Esophagus (tissue), 2 donors: ENCODE data around the gene LNX1. TPM values are rescaled to one million over a fixed set of nuclear protein-coding genes. Genes with fewer than 3 reads are reported as not detected.

Source experiments
- H3K27ac ChIP-seq, 2 donors: one replicate each; pipeline ENCODE4 v1.5.1; 2013; ENCODE audit warnings: low read depth in 2 of 2, mild to moderate bottlenecking in 2 of 2, inconsistent platforms in 1 of 2, low read length in 1 of 2, moderate library complexity in 1 of 2
- H3K27me3 ChIP-seq, 2 donors: one replicate each; pipeline ENCODE4 v1.6.1; 2013; ENCODE audit warnings: low read length in 2 of 2, control low read depth in 1 of 2, mild to moderate bottlenecking in 1 of 2; ENCODE audit not compliant: insufficient read depth in 2 of 2, control insufficient read depth in 1 of 2
- H3K36me3 ChIP-seq, 2 donors: one replicate each; pipeline ENCODE4 v1.6.1; 2013; ENCODE audit warnings: low read length in 1 of 2; ENCODE audit not compliant: control insufficient read depth in 2 of 2, insufficient read depth in 2 of 2
- H3K4me1 ChIP-seq, 2 donors: one replicate each; pipeline ENCODE4 v1.6.1; 2013; ENCODE audit warnings: low read length in 1 of 2; ENCODE audit not compliant: control insufficient read depth in 2 of 2, insufficient read depth in 2 of 2
- H3K4me3 ChIP-seq, 2 donors: one replicate each; pipeline ENCODE4 v1.5.1; 2013; ENCODE audit warnings: low read length in 2 of 2, mild to moderate bottlenecking in 2 of 2, low read depth in 1 of 2, moderate library complexity in 1 of 2
- H3K9me3 ChIP-seq, 2 donors: one replicate each; pipeline ENCODE4 v1.6.1; 2013; ENCODE audit warnings: mild to moderate bottlenecking in 2 of 2, low read depth in 1 of 2, low read length in 1 of 2, moderate library complexity in 1 of 2; ENCODE audit not compliant: control insufficient read depth in 2 of 2, insufficient read depth in 1 of 2
- WGBS, 2 donors: extraction: QIAGEN DNeasy Blood & Tissue Kit; methylation state at CpG; one replicate each; pipeline ENCODE4 v1.1.7; 2013; 5-methylcytosine and 5-hydroxymethylcytosine counted together
- polyA plus RNA-seq, 2 donors: library from polyadenylated mRNA; stranded (reverse); fragments of 200-250 nt; gene quantifications; one replicate each; pipeline ENCODE4 v1.2.3, GENCODE V29; 2013
- donor health status: healthy with polysubstance abuse.
- donor health status: Bipolar disorder and iron deficiency.

LNX1 gene
- polyA plus RNA-seq, 2 donors = 16.8 to 44.2 TPM

DNA sequence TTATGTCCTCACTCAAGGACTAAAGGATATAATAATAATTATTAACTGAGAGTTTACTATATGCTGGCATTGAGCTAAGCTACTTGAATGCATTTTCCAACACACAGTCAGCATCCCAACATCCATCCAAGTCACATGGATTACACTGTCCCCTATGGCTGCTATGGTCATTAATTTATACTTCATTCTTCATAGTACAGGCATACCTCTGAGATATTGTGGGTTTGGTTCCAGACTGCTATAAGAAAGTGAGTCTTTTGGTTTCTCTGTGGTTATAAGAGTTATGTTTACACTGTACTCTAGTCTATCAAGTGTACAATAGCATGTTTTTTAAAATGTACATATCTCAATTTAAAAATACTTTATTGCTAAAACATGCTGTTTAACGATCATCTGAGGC is 89.2 kb downstream of the LNX1 start:
- Histone ChIP-seq H3K9me3 (no peaks in the 10 kb centered on the region), H3K36me3 (no peaks in the 10 kb centered on the region), H3K27ac (no peak overlapping the region), H3K4me1 (no peaks in the 10 kb centered on the region), H3K4me3 (no peak overlapping the region), H3K27me3 (no peaks in the 10 kb centered on the region)
- WGBS, 2 donors = 88 to 89% methylated on average over 1 of the region's 1 CpG

DNA sequence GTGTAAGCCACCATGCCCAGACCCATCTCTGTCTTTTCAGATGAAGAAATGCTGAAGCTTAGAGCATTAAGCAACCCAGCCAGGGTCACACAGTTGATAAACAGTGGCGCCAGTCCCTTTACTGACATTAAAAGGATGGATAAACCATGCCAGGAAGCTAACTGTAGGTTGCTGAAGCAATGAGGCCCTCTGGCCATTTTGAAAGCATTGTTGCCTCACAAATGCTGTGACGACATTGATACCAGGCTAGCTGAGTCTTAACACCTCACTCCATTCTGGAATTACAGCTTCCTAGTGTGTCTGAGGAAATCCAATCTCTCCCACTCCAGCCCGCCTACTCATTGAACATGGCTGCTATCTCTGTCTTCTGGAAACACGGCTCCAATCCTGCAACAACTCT is 89.7 kb downstream of the LNX1 start:
- WGBS, 2 donors = 90 to 94% methylated on average over 4 of the region's 4 CpGs
- Histone ChIP-seq H3K4me3 (no peak overlapping the region), H3K9me3 (no peaks in the 10 kb centered on the region), H3K36me3 (no peaks in the 10 kb centered on the region), H3K27ac (no peak overlapping the region), H3K4me1 (no peaks in the 10 kb centered on the region), H3K27me3 (no peaks in the 10 kb centered on the region)

DNA sequence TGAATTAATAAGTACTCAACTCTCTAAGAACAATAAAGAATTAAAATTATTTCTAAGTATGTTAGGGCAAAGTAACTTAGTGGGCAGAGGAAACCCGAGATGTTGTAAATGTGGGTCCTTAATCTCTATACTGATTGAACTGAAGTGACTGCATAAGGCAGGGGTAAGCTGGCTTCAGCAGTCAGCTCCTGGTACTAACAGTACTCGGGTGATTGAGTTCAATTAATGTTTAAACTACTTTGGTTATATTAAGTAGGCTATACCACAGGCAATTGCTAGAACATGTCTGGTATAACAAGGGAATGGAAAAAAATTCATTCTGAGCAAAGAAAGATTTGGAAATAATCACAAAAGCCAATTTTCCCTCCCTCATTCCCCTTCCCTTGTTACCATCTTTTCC is 90.7 kb downstream of the LNX1 start:
- WGBS, 2 donors = 90 to 94% methylated on average over 2 of the region's 2 CpGs
- no peaks in the 10 kb centered on the region for H3K9me3 ChIP-seq
- H3K4me3 ChIP-seq = no peak overlapping the region
- H3K27ac ChIP-seq = no peak overlapping the region
- H3K36me3 ChIP-seq = peaks cover 0 to 7% of the 10 kb centered on the region in 2 donors
- H3K4me1 ChIP-seq = peaks cover 0 to 3% of the 10 kb centered on the region in 2 donors
- H3K27me3 ChIP-seq = no peaks in the 10 kb centered on the region

DNA sequence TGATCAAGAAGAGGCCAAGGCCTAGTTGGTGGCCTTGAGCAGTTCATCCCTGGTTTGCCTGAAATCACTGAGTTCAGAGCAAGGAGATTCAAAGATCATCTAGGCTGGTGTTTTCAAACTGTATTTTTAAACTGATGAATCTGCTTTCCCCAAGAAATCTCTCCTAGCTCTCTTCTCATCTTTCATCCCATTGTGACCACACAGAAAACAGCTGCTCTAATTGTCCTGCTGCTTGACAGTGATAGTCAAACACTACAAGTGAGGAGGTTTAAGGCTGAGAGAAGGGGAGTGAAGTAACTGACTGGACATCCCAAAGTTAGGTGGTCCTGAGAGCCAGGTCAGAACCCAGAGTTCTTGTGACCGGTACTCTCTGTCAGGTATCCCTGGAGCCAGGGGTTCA is 91.5 kb downstream of the LNX1 start:
- H3K4me1 ChIP-seq = peaks cover 0 to 3% of the 10 kb centered on the region in 2 donors
- H3K27me3 ChIP-seq = no peaks in the 10 kb centered on the region
- H3K27ac ChIP-seq = no peak overlapping the region
- WGBS, 2 donors = 93 to 98% methylated on average over 1 of the region's 1 CpG
- no peaks in the 10 kb centered on the region for H3K9me3 ChIP-seq
- H3K4me3 ChIP-seq = no peak overlapping the region
- H3K36me3 ChIP-seq = peaks cover 0 to 7% of the 10 kb centered on the region in 2 donors

DNA sequence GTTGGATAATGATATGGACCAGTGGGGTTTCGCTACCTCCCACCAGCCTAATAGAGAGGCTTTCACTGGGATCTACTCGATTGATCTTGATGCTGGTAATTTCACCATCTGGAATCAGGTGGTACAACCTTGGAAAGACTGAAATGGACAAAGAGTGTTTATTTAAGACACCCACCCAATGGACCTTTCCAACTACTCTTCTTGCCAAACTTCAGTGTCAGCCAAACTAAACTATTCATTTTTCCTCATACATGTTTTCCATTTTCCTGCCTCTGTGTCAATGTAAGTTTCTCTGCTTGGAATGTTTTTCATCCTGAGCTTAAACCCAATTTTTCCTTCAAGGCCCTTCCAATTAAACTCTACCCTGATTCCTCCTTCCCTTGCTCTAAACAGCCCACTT is 92.6 kb downstream of the LNX1 start:
- 82 to 89% methylated on average over 2 of the region's 2 CpGs for WGBS, 2 donors
- H3K27ac ChIP-seq = peak overlapping the region in 1 of 2 donors; percentile 26

DNA sequence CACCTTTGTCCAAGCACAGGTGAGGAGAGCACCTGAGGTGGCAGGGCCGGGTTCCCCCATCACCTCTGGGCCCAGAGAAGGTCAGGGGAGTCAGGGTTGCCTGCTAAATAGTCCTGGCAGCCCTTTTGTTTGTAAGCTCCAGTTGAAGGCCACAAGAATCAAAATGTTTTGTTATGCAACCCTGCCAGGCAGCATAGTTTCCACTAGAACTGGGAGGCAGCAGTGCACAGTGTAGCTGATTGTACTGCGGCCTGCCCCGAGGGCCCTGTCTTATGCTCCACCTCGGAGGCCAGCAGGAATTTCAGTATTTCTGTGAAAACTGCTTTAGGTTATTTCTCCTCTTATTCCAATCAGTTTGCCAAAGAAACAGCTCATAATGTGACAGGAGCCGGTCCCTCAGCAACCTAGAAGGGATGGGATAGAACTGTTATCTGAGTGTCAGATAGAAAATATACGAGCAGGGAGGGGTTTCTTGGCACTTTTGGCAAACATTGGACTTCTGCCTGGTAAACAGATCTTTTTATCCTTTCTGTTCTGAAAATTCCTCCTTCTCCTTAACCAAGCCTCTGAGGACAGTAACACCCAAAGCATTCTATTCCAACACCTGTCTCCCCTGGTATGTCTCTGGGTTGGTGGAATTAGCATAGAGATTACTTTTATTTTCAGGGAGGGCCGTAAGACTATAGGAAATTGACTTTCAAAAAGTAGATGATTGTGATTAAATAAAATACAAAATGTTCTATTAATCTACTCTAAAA is 93.6 kb downstream of the LNX1 start:
- Histone ChIP-seq H3K36me3 (peaks cover 0 to 11% of the 10 kb centered on the region in 2 donors), H3K27me3 (no peaks in the 10 kb centered on the region), H3K4me1 (peaks cover 0 to 3% of the 10 kb centered on the region in 2 donors), H3K27ac (no peak overlapping the region), H3K9me3 (no peaks in the 10 kb centered on the region), H3K4me3 (no peak overlapping the region)
- 56 to 65% methylated on average over 7 of the region's 7 CpGs for WGBS, 2 donors

More for the DNA sequence above, 92.6 kb downstream of the LNX1 start:
- Histone ChIP-seq H3K27me3 (no peaks in the 10 kb centered on the region), H3K4me3 (no peak overlapping the region), H3K4me1 (peaks cover 0 to 3% of the 10 kb centered on the region in 2 donors), H3K9me3 (no peaks in the 10 kb centered on the region), H3K36me3 (peaks cover 0 to 7% of the 10 kb centered on the region in 2 donors)

DNA sequence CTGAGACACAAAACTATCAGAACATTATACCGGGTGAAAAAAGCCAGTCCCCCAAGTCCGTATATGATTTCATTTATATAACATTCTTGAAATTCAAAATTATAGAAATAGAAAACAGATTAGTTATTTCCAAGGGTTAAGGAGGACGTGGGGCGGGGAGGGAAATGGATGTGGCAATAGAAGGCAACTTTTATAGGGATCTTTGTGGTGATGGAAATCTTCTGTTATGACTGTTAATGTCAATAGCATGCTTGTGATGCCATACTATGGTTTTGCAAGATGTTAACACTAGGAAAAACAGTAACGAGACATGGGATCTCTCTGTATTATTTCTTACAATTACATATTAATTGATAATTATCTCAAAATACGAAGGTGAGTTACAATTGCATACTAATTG is 96.4 kb downstream of the LNX1 start:
- no peak overlapping the region for H3K27ac ChIP-seq
- peaks cover 0 to 11% of the 10 kb centered on the region in 2 donors for H3K36me3 ChIP-seq
- no peaks in the 10 kb centered on the region for H3K9me3 ChIP-seq
- no peak overlapping the region for H3K4me3 ChIP-seq
- H3K27me3 ChIP-seq = no peaks in the 10 kb centered on the region
- H3K4me1 ChIP-seq = peaks cover 0 to 3% of the 10 kb centered on the region in 2 donors
- 93 to 95% methylated on average over 6 of the region's 6 CpGs for WGBS, 2 donors

DNA sequence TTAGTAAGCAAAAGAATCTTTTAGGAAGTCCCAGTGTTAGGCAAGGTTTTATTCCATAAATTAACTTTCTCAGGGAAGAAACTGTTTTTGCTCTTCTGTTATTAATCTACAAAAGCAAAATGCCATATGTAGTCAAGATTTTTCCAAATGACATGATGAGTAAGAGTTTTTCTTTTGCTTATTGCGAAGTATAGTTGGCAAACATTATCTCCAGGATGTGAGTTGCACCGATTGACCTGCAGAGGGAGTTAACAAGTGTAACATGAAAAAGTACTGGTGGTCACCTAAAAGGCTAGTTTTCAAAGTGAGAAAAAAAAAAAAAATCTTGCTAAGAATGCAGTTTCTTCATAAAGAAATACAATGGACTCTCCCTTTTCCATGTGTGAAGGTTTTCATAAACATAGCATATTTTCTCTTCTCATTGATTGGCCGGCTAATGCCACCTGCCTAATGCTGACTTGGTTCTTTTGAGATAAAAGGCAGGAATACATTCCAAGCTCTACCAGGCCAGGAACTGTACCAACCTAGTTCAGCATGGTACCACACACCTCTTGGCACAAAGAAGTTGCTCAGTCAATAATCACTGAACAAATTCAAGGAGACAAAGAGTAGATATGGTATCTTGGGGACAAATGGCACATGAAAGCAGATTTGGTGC is 100.2 kb downstream of the LNX1 start:
- H3K27me3 ChIP-seq = no peaks in the 10 kb centered on the region
- no peak overlapping the region for H3K27ac ChIP-seq
- H3K4me1 ChIP-seq = peaks cover 0 to 1% of the 10 kb centered on the region in 2 donors
- H3K9me3 ChIP-seq = no peaks in the 10 kb centered on the region
- peaks cover 0 to 11% of the 10 kb centered on the region in 2 donors for H3K36me3 ChIP-seq
- H3K4me3 ChIP-seq = no peak overlapping the region
- WGBS, 2 donors = 39 to 40% methylated on average over 3 of the region's 3 CpGs

DNA sequence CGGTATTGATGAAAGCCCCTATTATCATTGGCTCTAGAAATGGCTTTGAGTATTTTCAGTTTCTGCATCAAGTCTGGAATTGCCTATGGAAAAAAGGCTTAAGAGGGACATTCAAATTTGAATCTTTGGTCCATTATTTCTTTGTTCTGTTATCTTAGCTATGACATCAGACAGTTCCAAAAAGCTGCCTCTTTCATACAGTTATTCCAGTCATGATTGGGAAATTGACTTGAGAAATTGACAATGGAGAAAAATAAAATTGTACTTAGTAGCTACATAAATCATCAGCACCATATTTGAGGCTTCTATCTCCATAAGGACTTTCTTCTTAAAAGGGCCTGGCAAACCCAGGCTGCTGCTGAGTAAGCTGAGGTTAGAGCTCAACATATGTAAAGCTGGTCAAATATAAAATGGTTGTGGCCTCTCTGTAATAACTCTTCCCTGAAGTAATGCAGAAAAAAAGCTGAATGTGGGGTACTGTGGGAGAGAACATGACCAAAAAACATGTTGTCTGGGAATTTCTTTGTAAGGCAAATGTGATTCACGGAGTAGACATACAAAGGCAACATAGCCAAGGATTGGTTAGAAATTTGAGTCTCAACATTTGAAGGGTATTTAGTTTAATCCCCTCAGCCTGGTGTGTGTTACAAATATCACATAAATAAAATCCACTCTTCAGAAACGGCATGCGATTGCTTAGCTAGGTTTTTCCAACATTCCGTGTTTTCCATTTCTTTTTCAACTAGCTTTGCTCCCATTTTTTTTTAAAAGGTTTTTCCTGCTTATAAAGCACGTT is 100.9 kb downstream of the LNX1 start:
- Histone ChIP-seq H3K9me3 (no peaks in the 10 kb centered on the region), H3K27ac (peak overlapping the region in 1 of 2 donors; percentile 64), H3K4me3 (no peak overlapping the region), H3K36me3 (peaks cover 0 to 6% of the 10 kb centered on the region in 2 donors), H3K4me1 (peaks cover 0 to 3% of the 10 kb centered on the region in 2 donors), H3K27me3 (no peaks in the 10 kb centered on the region)
- 63 to 66% methylated on average over 6 of the region's 6 CpGs for WGBS, 2 donors
